SU-DHL-6 (cell line): ENCODE data around the gene AGPS.

Source experiments
- CTCF ChIP-seq: fragments of 200-600 bp; sonication (generic); IDR thresholded peaks from one replicate; pipeline ENCODE4 v1.5.1; 2017; ENCODE audit warnings: antibody characterized with exemption, mild to moderate bottlenecking, low read length, moderate library complexity; ENCODE audit not compliant: insufficient read depth, poor library complexity, severe bottlenecking
- EZH2phosphoT487 ChIP-seq: fragments of 200-600 bp; sonication (generic), shearing (Covaris generic); conservative IDR thresholded peaks from 2 replicates; pipeline ENCODE4 v1.6.1; 2018; ENCODE audit warnings: mild to moderate bottlenecking, antibody characterized with exemption, low read length, moderate library complexity, mixed read lengths

GRCh38 chr2:177391822-177392372 lies 676 bp upstream of the AGPS start:
- no peak for TF ChIP-seq CTCF
- no peak for TF ChIP-seq EZH2phosphoT487
